ENCODE results near the gene KCNIP1. TPM values are rescaled to one million over a fixed set of nuclear protein-coding genes. Genes with fewer than 3 reads are reported as not detected.

KCNIP1 gene
- total RNA-seq, 2 donors from 2014 or later: not detected

Other genes with a start within 250 kb of the KCNIP1 start
- 100 to 1,000 TPM; 282 to 360 TPM for gene LCP2, start 206.2 kb upstream of the KCNIP1 start, total RNA-seq
- gene KCNMB1, start 114.7 kb upstream of the KCNIP1 start, total RNA-seq: not detected